Uterus (tissue), 2 donors: ENCODE data around the gene RIPOR3.

ENCODE experiments used
- CTCF ChIP-seq, 4 experiments: fragments of 200-600 bp in 2 of 4; fragments of 450-650 bp in 2 of 4; sonication (generic) in 2 of 4; IDR thresholded peaks; one replicate each; pipeline ENCODE4 v1.5.1; 2016 to 2019; ENCODE audit warnings: antibody characterized with exemption in 4 of 4, mild to moderate bottlenecking in 2 of 4, moderate library complexity in 1 of 4
- POLR2A ChIP-seq, 2 donors: fragments of 450-650 bp; IDR thresholded peaks; one replicate each; pipeline ENCODE4 v1.6.1; 2016; ENCODE audit warnings: antibody characterized with exemption in 2 of 2, mild to moderate bottlenecking in 1 of 2, moderate library complexity in 1 of 2

GRCh38 chr20:50720026-50720425 lies 28.7 kb upstream of the RIPOR3 start:
- no peak for TF ChIP-seq POLR2A (IDR thresholded peaks at IDR 0.05)
- TF ChIP-seq CTCF (IDR thresholded peaks at IDR 0.05): no peak
